Measurements from ENCODE around the gene CXXC1.
A peak's percentile ranks its signal among the peaks of the same experiment; 100 is the strongest.
"Not testable (repeated sequence)": the region's sequence is repeated elsewhere in the genome, so short reads cannot be mapped to it uniquely, and the experiment has no call there.

CXXC1 gene

DNA sequence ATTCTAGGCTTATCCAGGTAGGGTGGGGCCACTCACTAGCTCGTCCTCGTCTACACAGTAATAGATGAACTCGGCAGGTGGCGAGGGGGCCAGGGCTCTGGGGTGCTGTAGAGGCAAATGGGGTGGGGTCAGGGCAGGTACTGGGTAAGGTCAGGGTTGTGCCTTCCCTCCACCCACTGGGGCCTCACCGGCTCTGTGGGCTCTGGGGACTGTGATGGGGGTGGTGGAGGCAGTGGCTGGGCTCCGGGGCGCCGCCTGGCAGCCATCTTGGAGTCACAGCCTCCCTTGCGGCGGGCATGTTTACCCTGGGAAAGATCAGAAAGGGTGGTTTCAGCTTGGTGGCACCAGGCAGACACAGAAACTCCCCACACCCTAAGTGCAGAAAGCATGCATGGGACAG is 12.6 kb downstream of the CXXC1 start:
- CTCF ChIA-PET: interaction anchor here (1.7 kb wide), 1 partner anchor 82 kb away, joined by 7 read pairs; no protein-coding TSS in a partner anchor
- H3K9me3 Mint-ChIP-seq: no peaks in the 10 kb centered on the region
- no peaks in the 10 kb centered on the region for H3K27me3 Mint-ChIP-seq
- no peak for DNase-seq
- peak overlapping the region; percentile 46 for H3K27ac Mint-ChIP-seq
- H3K4me1 Mint-ChIP-seq: peaks cover 17% of the 10 kb centered on the region
- no peak overlapping the region for H3K4me3 Mint-ChIP-seq
- peaks cover 62% of the 10 kb centered on the region for H3K36me3 Mint-ChIP-seq

DNA sequence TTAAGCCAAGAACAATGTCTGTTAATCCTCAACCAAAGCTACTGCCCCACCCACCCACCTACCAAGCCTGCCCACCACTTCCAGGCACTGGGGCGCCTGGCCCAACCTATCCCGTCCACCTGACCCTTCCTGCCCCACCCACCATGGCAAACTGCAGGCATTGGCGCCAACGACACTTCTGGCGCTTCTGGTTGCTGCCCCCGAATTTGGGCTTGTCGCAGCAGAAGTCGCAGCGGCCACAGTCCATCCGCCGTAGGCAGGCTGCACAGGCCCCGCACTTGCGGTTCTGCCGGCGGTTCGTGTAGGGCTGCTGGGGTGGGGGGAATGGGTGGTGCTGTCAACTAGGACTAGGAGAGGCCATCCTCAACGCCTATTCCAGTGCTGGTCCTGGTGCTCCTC is 13.4 kb downstream of the CXXC1 start:
- Mint-ChIP-seq H3K4me3 (no peak overlapping the region), H3K27ac (no peak overlapping the region), H3K9me3 (no peaks in the 10 kb centered on the region), H3K36me3 (peaks cover 64% of the 10 kb centered on the region), H3K27me3 (no peaks in the 10 kb centered on the region), H3K4me1 (peaks cover 11% of the 10 kb centered on the region)
- CTCF ChIA-PET: interaction anchor here (0.8 to 1.7 kb wide), 2 partner anchors 55 to 83 kb away, joined by 3 to 7 read pairs; no protein-coding TSS in a partner anchor
- no peak for DNase-seq

DNA sequence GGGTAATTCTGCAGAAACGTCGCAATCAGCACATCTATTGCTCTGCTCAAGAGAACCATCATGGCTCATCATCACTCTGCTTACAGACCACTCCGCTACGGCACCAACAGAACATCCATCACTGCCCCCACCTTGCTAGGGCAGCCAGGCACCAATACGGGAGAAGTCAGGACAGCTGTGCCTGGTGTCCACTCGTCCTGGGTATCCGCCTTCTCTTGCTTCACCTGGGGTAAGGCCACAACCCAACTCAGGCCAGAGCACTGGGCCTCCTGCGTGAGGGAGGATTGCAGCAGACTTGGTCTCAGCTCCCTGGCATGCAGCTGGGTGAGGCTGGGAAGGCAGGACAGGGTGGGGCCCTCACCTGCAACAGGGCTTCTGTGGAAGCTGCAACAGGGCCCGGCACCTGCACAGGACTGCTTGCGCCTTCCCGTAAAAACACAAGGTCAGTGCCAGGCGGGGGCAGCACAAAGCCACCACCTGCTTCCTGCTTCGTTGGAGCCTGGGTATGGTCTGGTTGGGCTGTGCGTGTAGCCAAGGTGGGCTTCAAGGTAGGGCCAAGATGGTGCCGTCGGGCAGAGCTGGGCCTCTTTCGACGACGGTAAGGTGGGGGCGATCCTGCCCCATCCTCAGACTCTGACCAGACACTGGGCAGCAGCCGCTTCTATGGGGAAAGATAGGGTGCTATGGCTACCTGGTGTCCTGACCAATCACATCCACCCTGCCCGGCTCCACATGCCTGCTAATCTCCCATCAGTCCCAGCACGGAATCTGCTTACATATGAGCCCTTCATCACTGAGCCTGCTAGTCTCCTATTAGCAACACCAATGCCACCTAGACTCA is 14.1 kb downstream of the CXXC1 start:
- Mint-ChIP-seq H3K36me3 (peaks cover 63% of the 10 kb centered on the region), H3K27ac (no peak overlapping the region), H3K4me3 (no peak overlapping the region)

DNA sequence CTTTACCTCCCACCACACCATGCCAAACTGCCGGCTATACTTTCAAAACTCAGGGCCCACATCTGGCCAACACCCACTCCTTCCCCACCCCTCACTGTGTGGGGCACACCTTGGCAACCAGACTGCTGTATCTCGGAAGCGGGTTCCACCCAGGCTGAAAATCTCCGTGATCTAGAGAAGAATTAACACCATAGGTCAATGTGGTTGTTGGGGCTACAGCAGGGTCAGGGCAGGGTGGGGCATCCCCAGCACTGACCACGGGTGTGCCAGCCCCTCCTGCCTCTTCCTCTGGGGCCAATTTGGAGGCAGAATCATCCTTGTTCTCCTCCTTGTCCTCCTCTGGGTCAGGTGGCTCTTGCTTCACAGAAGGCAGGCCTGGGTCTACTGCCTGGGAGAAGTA is 14.9 kb downstream of the CXXC1 start:
- Mint-ChIP-seq H3K36me3 (peaks cover 60% of the 10 kb centered on the region), H3K4me1 (peaks cover 12% of the 10 kb centered on the region), H3K9me3 (no peaks in the 10 kb centered on the region), H3K4me3 (no peak overlapping the region), H3K27ac (no peak overlapping the region), H3K27me3 (no peaks in the 10 kb centered on the region)
- DNase-seq: no peak
- CTCF ChIA-PET: interaction anchor here (0.9 kb wide), 1 partner anchor 84 kb away, joined by 3 read pairs; no protein-coding TSS in a partner anchor

More for the DNA sequence above, 14.1 kb downstream of the CXXC1 start:
- H3K27me3 Mint-ChIP-seq: no peaks in the 10 kb centered on the region
- DNase-seq: no peak
- H3K9me3 Mint-ChIP-seq: no peaks in the 10 kb centered on the region
- CTCF ChIA-PET: interaction anchor here (0.9 kb wide), 1 partner anchor 84 kb away, joined by 3 read pairs; no protein-coding TSS in a partner anchor
- H3K4me1 Mint-ChIP-seq: peaks cover 10% of the 10 kb centered on the region

DNA sequence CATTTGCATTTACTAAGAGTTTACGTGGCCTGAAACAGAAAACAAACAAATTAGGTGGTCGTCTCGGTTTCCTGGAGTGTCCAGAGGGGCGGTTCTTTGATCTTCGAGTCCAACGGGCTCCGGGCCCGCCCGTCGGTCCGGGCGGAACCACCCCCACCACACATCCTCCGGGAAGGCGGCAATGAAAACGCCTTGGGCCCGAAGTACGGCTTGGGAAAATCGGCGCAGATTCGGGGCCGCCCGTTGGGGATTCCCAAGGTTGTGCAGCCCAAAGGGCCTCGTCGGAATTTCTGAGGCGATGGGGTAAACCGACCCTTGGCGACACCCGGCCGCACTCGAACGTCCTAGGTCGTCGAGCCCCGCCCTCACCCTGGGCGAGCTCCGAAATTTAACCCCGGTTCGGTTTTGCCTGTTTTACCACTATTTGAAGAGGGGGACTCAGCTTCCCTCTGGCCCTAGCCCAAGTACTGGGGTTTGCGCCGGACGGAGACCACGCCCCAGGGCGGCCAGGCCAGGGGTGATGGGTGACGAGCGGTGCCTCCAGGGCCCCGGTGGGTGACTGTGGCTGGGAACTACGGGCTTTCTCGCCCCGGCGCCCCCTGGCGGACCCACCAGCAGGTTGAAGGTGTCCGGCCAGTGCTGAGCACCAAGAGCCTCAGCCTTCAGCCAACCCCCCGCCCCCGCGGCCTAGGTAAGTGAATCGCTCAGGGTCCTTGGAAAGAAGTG is 19.3 kb downstream of the CXXC1 start:
- Mint-ChIP-seq H3K9me3 (no peaks in the 10 kb centered on the region), H3K27me3 (no peaks in the 10 kb centered on the region), H3K36me3 (peaks cover 32% of the 10 kb centered on the region), H3K4me3 (peak overlapping the region; percentile 66), H3K4me1 (peaks cover 29% of the 10 kb centered on the region), H3K27ac (no peak overlapping the region)
- DNase-seq: peak; percentile 84
- CTCF ChIA-PET: interaction anchor here (0.7 to 3.1 kb wide), 8 partner anchors 11 to 161 kb away, joined by 3 to 15 read pairs (median 8); partner anchors contain the start of gene MBD1

DNA sequence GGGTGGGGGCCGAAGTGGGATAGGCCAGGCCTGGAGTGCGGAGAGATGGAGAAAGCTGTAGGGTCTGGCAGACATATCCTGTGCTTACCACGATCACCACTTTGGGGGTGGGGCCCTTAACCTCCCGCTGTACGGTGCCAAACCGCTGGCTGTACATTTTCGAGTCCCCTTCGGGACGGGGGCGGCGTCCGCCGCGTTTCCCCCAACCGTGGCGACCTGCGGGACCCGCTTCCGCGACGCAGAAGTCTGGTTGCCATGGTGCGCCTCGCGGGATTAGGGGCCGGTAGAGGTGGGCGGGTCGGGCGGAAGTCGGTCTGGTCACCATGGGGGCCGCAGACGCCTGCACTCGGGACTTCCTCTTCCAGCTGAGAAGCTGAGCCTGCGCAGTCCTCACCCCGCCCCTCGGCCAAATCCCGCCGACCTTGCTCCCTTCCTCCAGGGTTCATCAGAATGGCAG is 21.2 kb downstream of the CXXC1 start, which contains the start of gene CFAP53:
TSS of gene CFAP53 (minus strand) at position 248 of the 457 bp plus-strand sequence. CDS start at position 157, 91 bp downstream.
- Mint-ChIP-seq H3K27ac (peak within 1 kb of the TSS; percentile 20), H3K4me3 (peak within 1 kb of the TSS; percentile 77), H3K4me1 (peaks cover 29% of the 10 kb centered on the region), H3K36me3 (peaks cover 18% of the 10 kb centered on the region), H3K9me3 (no peaks in the 10 kb centered on the region), H3K27me3 (peaks cover 4% of the 10 kb centered on the region)
- CTCF ChIA-PET: interaction anchor here (0.7 to 3.1 kb wide), 3 partner anchors 16 to 91 kb away, joined by 3 to 15 read pairs (median 10); partner anchors contain the start of gene MBD1
- peak; percentile 92 for DNase-seq

DNA sequence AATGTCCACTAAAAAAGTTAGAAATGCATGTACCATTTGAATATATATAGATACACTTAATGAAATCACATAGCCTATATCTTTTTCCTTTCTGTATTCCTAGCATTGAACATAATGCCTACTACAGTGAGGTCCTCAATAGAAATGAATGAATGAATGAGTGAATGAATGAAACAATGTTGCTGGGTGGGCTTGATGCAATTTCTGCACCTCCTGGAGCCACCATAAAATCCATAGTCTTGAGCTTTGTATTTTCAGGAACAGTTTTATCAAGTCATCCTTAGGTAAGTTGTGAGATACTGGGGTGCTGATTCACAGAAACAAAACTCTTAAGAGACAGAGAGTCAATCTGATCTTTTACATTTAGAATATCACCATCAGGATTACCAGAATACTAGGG is 24.5 kb downstream of the CXXC1 start:
- H3K9me3 Mint-ChIP-seq: no peaks in the 10 kb centered on the region
- no peak overlapping the region for H3K27ac Mint-ChIP-seq
- CTCF ChIA-PET: no interaction called here
- peaks cover 4% of the 10 kb centered on the region for H3K27me3 Mint-ChIP-seq
- no peak overlapping the region for H3K4me3 Mint-ChIP-seq
- DNase-seq: no peak
- H3K36me3 Mint-ChIP-seq: peaks cover 2% of the 10 kb centered on the region
- peaks cover 19% of the 10 kb centered on the region for H3K4me1 Mint-ChIP-seq

DNA sequence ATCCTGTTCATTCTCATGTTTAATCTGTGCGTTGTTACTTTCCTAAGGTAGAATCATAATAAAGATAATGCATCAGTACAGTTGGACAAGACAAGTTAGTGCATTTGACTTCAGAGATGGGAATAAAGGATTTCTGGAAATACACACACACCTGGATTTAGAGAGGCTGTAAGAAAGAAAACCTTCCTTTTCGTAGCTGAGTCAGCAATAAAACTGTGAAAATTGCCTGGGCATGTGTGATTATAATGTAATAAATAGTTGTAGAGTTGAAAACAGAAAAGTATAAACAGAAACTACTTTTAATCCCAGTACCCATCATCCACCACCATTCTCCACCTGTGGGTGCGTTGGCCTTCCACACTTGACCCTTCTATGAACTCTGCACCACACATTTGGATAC is 36.6 kb downstream of the CXXC1 start:
- Mint-ChIP-seq H3K27me3 (no peaks in the 10 kb centered on the region), H3K9me3 (no peaks in the 10 kb centered on the region), H3K36me3 (no peaks in the 10 kb centered on the region), H3K4me1 (peaks cover 2% of the 10 kb centered on the region), H3K27ac (no peak overlapping the region), H3K4me3 (no peak overlapping the region)
- CTCF ChIA-PET: no interaction called here
- DNase-seq: no peak

DNA sequence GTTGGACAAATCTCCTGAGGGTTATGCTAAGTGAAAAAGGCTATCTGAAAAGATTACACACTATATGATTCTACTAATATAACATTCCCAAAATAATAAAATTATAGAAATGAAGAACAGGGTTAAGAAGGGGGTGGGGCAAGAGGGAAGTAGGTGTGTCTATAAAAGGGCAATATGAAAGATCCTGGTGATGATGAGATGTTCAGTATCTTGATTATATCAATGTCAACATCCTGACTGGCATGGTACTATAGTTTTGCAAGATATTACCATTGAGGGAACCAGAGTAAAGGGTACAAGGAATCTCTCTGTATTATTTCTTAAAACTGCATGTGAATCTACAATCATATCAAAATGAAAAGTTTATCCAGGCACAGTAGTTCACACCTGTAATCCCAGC is 37.9 kb downstream of the CXXC1 start:
- DNase-seq: no peak
- no peak overlapping the region for H3K4me3 Mint-ChIP-seq
- H3K9me3 Mint-ChIP-seq: no peaks in the 10 kb centered on the region
- no peaks in the 10 kb centered on the region for H3K36me3 Mint-ChIP-seq
- H3K4me1 Mint-ChIP-seq: peaks cover 2% of the 10 kb centered on the region
- no peak overlapping the region for H3K27ac Mint-ChIP-seq
- H3K27me3 Mint-ChIP-seq: no peaks in the 10 kb centered on the region
- CTCF ChIA-PET: no interaction called here

DNA sequence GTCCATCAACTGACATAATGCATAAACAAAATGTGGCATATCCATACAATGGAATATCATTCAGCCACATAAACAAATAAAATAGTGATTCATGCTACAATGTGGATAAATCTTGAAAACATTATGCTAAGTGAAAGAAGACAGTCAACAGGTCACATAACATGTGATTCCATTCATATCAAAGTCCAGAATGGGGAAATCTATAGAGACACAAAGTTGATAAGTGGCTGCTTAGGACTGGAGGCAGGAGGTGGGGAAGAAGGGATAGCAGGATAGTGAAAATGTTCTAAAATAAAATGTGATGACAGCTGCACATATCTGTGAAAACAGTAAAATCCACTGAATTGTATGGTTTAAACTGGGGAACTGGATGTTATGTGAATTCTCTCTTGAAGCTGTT is 39.9 kb downstream of the CXXC1 start:
- H3K4me1 Mint-ChIP-seq: peaks cover 2% of the 10 kb centered on the region
- H3K27ac Mint-ChIP-seq: no peak overlapping the region
- peaks cover under 1% of the 10 kb centered on the region for H3K9me3 Mint-ChIP-seq
- H3K27me3 Mint-ChIP-seq: no peaks in the 10 kb centered on the region
- no peak overlapping the region for H3K4me3 Mint-ChIP-seq
- CTCF ChIA-PET: no interaction called here
- no peaks in the 10 kb centered on the region for H3K36me3 Mint-ChIP-seq
- DNase-seq: no peak

DNA sequence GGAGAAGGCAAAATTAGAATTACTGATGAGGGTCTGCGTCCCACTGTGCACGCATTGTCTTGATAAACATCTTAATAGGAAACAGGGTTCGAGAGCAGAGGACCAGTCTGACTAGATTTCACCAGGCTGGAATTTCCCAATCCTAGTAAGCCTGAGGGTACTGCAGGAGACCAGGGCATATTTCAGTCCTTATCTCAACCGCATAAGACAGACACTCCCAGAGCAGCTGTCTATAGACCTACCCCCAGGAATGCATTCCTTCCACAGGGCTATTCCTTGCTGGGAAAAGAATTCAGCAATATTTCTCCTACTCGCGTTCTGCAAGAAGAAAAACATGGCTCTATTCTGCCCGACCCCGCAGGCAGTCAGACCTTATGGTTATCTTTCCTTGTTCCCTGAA is 45.7 kb downstream of the CXXC1 start:
- H3K9me3 Mint-ChIP-seq: peaks cover 12% of the 10 kb centered on the region
- H3K27me3 Mint-ChIP-seq, H3K27ac Mint-ChIP-seq, H3K4me3 Mint-ChIP-seq, H3K36me3 Mint-ChIP-seq, H3K4me1 Mint-ChIP-seq, DNase-seq: not testable (repeated sequence)
- CTCF ChIA-PET: interaction anchor here (1.6 kb wide), 1 partner anchor 23 kb away, joined by 6 read pairs; no protein-coding TSS in a partner anchor

DNA sequence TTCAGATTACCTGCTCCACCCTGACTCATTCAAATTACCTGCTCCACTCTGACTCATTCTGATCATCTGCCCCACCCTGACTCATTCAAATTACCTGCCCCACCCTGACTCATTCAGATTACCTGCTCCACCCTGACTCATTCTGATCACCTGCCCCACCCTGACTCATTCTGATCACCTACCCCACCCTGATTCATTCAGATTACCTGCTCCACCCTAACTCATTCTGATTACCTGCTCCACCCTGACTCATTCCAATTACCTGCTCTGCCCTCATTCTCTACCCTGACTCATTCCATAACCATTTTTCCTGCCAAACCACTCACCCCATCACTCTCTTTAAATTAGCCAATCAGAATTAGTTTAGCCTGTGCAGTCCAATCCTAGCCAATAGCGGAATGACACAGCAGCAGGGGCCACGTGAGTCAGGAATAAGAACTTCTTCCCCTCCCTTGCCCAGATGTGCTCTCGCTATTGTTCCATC is 47.4 kb downstream of the CXXC1 start:
- Mint-ChIP-seq H3K4me1 (peaks cover 6% of the 10 kb centered on the region), H3K4me3 (no peak overlapping the region), H3K27me3 (no peaks in the 10 kb centered on the region), H3K36me3 (no peaks in the 10 kb centered on the region), H3K27ac (no peak overlapping the region), H3K9me3 (peaks cover 12% of the 10 kb centered on the region)
- CTCF ChIA-PET: no interaction called here
- no peak for DNase-seq

DNA sequence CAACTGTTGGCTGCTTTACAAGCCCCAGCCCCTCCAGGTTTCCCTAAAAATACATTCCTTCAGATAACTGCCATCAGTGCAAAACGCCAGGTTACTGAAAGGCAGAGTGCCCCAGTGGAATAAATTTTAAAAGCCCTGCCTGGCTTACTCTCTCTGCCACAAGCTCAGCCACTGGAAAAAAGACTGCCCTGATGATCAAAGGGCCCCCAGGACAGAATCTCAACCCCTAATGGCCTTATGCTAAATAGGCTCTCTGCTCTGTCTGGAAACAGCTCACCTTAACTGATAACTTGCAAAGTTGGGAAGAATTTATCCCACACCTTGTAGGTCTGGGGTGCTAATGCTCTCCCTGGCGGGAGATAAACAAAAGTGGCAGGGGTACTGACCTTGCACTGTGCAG is 55.1 kb downstream of the CXXC1 start:
- no peaks in the 10 kb centered on the region for H3K9me3 Mint-ChIP-seq
- no peak overlapping the region for H3K27ac Mint-ChIP-seq
- no peaks in the 10 kb centered on the region for H3K4me1 Mint-ChIP-seq
- no peak overlapping the region for H3K4me3 Mint-ChIP-seq
- peaks cover 16% of the 10 kb centered on the region for H3K27me3 Mint-ChIP-seq
- DNase-seq: no peak
- CTCF ChIA-PET: no interaction called here
- H3K36me3 Mint-ChIP-seq: no peaks in the 10 kb centered on the region

Measured in activated naive CD4-positive, alpha-beta T cell treated with anti-CD3 and anti-CD28 coated beads, Interleukin-2, amount 10 ng/mL, durations not matched to agents 7 days and 5 days (primary cell).